ENCODE data around the gene MMADHC. TPM values are rescaled to one million over a fixed set of nuclear protein-coding genes. Genes with fewer than 3 reads are reported as not detected.

MMADHC gene
- total and polyA plus RNA-seq, 2 of the 13 experiments (the other 11 are each of a cell fraction or from before 2014, with no cell fraction given): 90.2 to 210 TPM

- TF ChIP-seq EP300 (IDR thresholded peaks at IDR 0.05; ENCODE audit: low read depth in 2 of 2, low read length in 2 of 2): peak; percentile 19 to 37; a peak in 1 of 4 replicates
- peak; percentile 14; the same call in 1 of the 2 replicates for TF ChIP-seq EP300 (CRISPR knock-in tag; IDR thresholded peaks at IDR 0.05; ENCODE audit: borderline replicate concordance)
- peak; percentile 84; the same call in 1 of the 2 replicates for TF ChIP-seq ZNF329 (CRISPR knock-in tag; IDR thresholded peaks at IDR 0.05; ENCODE audit: low read depth)
- TF ChIP-seq REL (CRISPR knock-in tag; conservative IDR thresholded peaks at IDR 0.05): 0 out of 2 replicates have a peak, but pooled peaks have one; percentile 66
- TF ChIP-seq ZBTB10 (CRISPR knock-in tag; IDR thresholded peaks at IDR 0.05; ENCODE audit: borderline replicate concordance): no peak; the same call in 1 of the 2 replicates
- TF ChIP-seq RBFOX2 (IDR thresholded peaks at IDR 0.05; ENCODE audit: low read depth, low read length): peak; percentile 94
- TF ChIP-seq NFRKB (IDR thresholded peaks at IDR 0.05): peak; percentile 97
- no peak for TF ChIP-seq REXO4 (CRISPR knock-in tag; IDR thresholded peaks at IDR 0.05; ENCODE audit: borderline replicate concordance)
- peak; percentile 97 for TF ChIP-seq POLR2AphosphoS5 (IDR thresholded peaks at IDR 0.05; ENCODE audit: low read depth, low read length)
- no peak for TF ChIP-seq E2F2 (CRISPR knock-in tag; IDR thresholded peaks at IDR 0.05; ENCODE audit: borderline replicate concordance)
- TF ChIP-seq KDM4B (CRISPR knock-in tag; IDR thresholded peaks at IDR 0.05): 0 out of 2 replicates have a peak, but pooled peaks have one; percentile 26
- peak; percentile 72; the same call in 1 of the 2 replicates for TF ChIP-seq LCORL (IDR thresholded peaks at IDR 0.05)
- peak; percentile 87 for TF ChIP-seq LCORL (CRISPR knock-in tag; IDR thresholded peaks at IDR 0.05)
- peak; percentile 51; the same call in 1 of the 2 replicates for TF ChIP-seq MIER3 (CRISPR knock-in tag; IDR thresholded peaks at IDR 0.05; ENCODE audit: borderline replicate concordance)
- TF ChIP-seq BRCA1 (CRISPR knock-in tag; IDR thresholded peaks at IDR 0.05): peak; percentile 94
- TF ChIP-seq ELF3 (CRISPR knock-in tag; IDR thresholded peaks at IDR 0.05): peak; percentile 69
- peak; percentile 84; the same call in 1 of the 2 replicates for TF ChIP-seq ZNF225 (CRISPR knock-in tag; IDR thresholded peaks at IDR 0.05)
- no peak for TF ChIP-seq ZFP36 (IDR thresholded peaks at IDR 0.05; ENCODE audit: borderline replicate concordance, low read depth, low read length, partially characterized antibody)
- peak; percentile 84; the same call in 1 of the 2 replicates for TF ChIP-seq ZBTB26 (CRISPR knock-in tag; IDR thresholded peaks at IDR 0.05; ENCODE audit: borderline replicate concordance)
- no peak for TF ChIP-seq ZNF564 (CRISPR knock-in tag; IDR thresholded peaks at IDR 0.05)
- peak; percentile 84; the same call in 1 of the 2 replicates for TF ChIP-seq RFXAP (CRISPR knock-in tag; IDR thresholded peaks at IDR 0.05; ENCODE audit: borderline replicate concordance)
- TF ChIP-seq KAT8 (CRISPR knock-in tag; IDR thresholded peaks at IDR 0.05): peak; percentile 93
- no peak; the same call in 1 of the 2 replicates for TF ChIP-seq KLF11 (CRISPR knock-in tag; IDR thresholded peaks at IDR 0.05)
- TF ChIP-seq ONECUT2 (CRISPR knock-in tag; IDR thresholded peaks at IDR 0.05): peak; percentile 7; the same call in 1 of the 2 replicates
- peak; percentile 95 for TF ChIP-seq ASH2L (IDR thresholded peaks at IDR 0.05; ENCODE audit: insufficient read length, low read depth, low read length)
Observed at GRCh38 chr2:149587220-149587949, at the start of gene MMADHC (continued).

Measured in HepG2 (cell line).